ENCODE results near the gene GAN. TPM values are rescaled to one million over a fixed set of nuclear protein-coding genes. Genes with fewer than 3 reads are reported as not detected.

GAN gene
- total RNA-seq, 1 experiment from 2014 or later, result 22.0 TPM

DNA sequence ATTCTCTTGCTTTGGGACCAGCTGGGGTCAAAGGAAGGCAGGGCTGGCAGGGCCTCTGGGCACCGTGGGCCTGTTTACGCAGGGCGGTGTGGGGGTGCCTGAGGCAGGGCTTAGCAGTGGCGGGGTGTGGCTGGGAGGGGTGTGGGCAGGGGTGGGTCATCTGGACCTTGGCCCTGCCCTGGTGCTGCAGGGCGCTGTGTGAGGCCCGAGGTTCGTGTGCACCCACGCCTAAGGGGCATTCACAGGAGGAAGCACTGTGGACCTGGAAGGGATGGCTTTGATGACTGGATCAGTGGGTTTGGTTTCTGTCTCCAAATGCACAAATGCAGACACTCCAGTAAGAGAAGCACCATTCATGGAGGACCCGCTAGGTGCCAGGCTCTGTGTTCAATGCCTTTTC is 39.0 kb upstream of the GAN start:
- no peak for TF ChIP-seq CTCF (IDR thresholded peaks at IDR 0.05; ENCODE audit: unreplicated experiment)
- no TSS peak for BruUV-seq (replicated peaks)
- intact Hi-C loops (cut with micrococcal nuclease; ENCODE audit: unreplicated experiment), result loop anchor here (5.0 kb wide), 1 partner anchor 37 kb away; the partner anchor contains the start of gene GAN
- Mint-ChIP-seq H3K4me1 (ENCODE audit: low read depth, unreplicated experiment) (peaks cover 14% of the 10 kb centered on the region), H3K27me3 (ENCODE audit: unreplicated experiment) (no peaks in the 10 kb centered on the region), H3K36me3 (ENCODE audit: insufficient read depth, unreplicated experiment) (no peaks in the 10 kb centered on the region), H3K4me3 (ENCODE audit: low read depth, unreplicated experiment) (no peak overlapping the region), H3K27ac (ENCODE audit: unreplicated experiment) (no peak overlapping the region), H3K9me3 (ENCODE audit: low read depth, unreplicated experiment) (no peaks in the 10 kb centered on the region)
- CTCF ChIA-PET, result no interaction called here
- DNase-seq, result no peak

GRCh38 chr16:81276323-81276722 is 38.4 kb upstream of the GAN start:
- TF ChIP-seq CTCF (IDR thresholded peaks at IDR 0.05; ENCODE audit: unreplicated experiment), result no peak
- H3K36me3 Mint-ChIP-seq (ENCODE audit: insufficient read depth, unreplicated experiment), result no peaks in the 10 kb centered on the region
- no TSS peak for BruUV-seq (replicated peaks)
- H3K27me3 Mint-ChIP-seq (ENCODE audit: unreplicated experiment), result no peaks in the 10 kb centered on the region
- intact Hi-C loops (cut with micrococcal nuclease; ENCODE audit: unreplicated experiment), result loop anchor here (5.0 kb wide), 1 partner anchor 36 kb away; the partner anchor contains the start of gene GAN
- no peak for DNase-seq
- no peak overlapping the region for H3K4me3 Mint-ChIP-seq (ENCODE audit: low read depth, unreplicated experiment)
- no peak overlapping the region for H3K27ac Mint-ChIP-seq (ENCODE audit: unreplicated experiment)
- peaks cover 14% of the 10 kb centered on the region for H3K4me1 Mint-ChIP-seq (ENCODE audit: low read depth, unreplicated experiment)
- no peaks in the 10 kb centered on the region for H3K9me3 Mint-ChIP-seq (ENCODE audit: low read depth, unreplicated experiment)
- CTCF ChIA-PET, result interaction anchor here (0.6 kb wide), 1 partner anchor 771 kb away, joined by 4 read pairs; no protein-coding TSS in a partner anchor

DNA sequence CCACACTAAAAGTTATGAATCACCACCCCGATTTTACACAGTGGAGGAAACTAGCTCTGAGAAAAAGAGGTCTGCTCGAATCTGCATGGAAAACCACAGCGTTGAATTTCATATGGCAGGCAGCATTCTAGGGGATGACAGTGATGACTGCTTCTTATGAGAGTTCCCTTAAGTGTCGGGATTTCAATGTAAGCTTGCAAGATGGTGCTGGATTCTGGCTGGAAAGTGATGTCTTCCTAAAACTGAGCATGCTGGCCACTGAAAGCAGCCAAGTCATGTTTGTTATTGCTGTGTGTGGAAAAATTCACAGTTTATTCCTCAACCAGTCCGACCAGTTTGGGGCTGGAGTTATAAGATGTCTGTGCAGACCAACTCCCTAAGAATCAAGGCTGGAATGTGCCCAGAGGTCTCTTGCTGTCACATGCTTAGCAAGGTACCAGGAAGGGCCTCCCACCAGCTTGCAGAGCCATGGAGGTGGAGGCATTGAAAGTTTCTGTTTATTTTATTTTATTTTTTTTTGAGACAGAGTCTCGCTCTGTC is 37.2 kb upstream of the GAN start:
- peaks cover 14% of the 10 kb centered on the region for H3K4me1 Mint-ChIP-seq (ENCODE audit: low read depth, unreplicated experiment)
- intact Hi-C loops (cut with micrococcal nuclease; ENCODE audit: unreplicated experiment), result loop anchor here (5.0 kb wide), 1 partner anchor 35 kb away; the partner anchor contains the start of gene GAN
- no peaks in the 10 kb centered on the region for H3K27me3 Mint-ChIP-seq (ENCODE audit: unreplicated experiment)
- H3K4me3 Mint-ChIP-seq (ENCODE audit: low read depth, unreplicated experiment), result no peak overlapping the region
- peak overlapping the region; percentile 15 for H3K27ac Mint-ChIP-seq (ENCODE audit: unreplicated experiment)
- BruUV-seq (replicated peaks), result no TSS peak
- DNase-seq, result peak; percentile 78
- CTCF ChIA-PET, result interaction anchor here (1.0 to 1.5 kb wide), 3 partner anchors 21 to 37 kb away, joined by 3 read pairs; partner anchors contain the start of gene GAN
- H3K36me3 Mint-ChIP-seq (ENCODE audit: insufficient read depth, unreplicated experiment), result no peaks in the 10 kb centered on the region
- H3K9me3 Mint-ChIP-seq (ENCODE audit: low read depth, unreplicated experiment), result no peaks in the 10 kb centered on the region
- no peak for TF ChIP-seq CTCF (IDR thresholded peaks at IDR 0.05; ENCODE audit: unreplicated experiment)

GRCh38 chr16:81278526-81278925 is 36.2 kb upstream of the GAN start:
- BruUV-seq (replicated peaks), result no TSS peak
- Mint-ChIP-seq H3K9me3 (ENCODE audit: low read depth, unreplicated experiment) (no peaks in the 10 kb centered on the region), H3K4me1 (ENCODE audit: low read depth, unreplicated experiment) (peaks cover 14% of the 10 kb centered on the region), H3K27ac (ENCODE audit: unreplicated experiment) (no peak overlapping the region), H3K27me3 (ENCODE audit: unreplicated experiment) (no peaks in the 10 kb centered on the region), H3K4me3 (ENCODE audit: low read depth, unreplicated experiment) (no peak overlapping the region), H3K36me3 (ENCODE audit: insufficient read depth, unreplicated experiment) (no peaks in the 10 kb centered on the region)
- DNase-seq, result no peak
- CTCF ChIA-PET, result interaction anchor here (1.5 kb wide), 1 partner anchor 32 kb away, joined by 3 read pairs; no protein-coding TSS in a partner anchor
- intact Hi-C loops (cut with micrococcal nuclease; ENCODE audit: unreplicated experiment), result loop anchor here (5.0 kb wide), 1 partner anchor 34 kb away; the partner anchor contains the start of gene GAN
- no peak for TF ChIP-seq CTCF (IDR thresholded peaks at IDR 0.05; ENCODE audit: unreplicated experiment)

Measured in Calu3 (cell line).